Measurements from ENCODE around the gene NPAS3.

NPAS3 gene

GRCh38 chr14:33375196-33375595 is 436.5 kb downstream of the NPAS3 start:
- H3K27ac ChIP-seq (ENCODE audit: low read length) = no peak overlapping the region
- no peak overlapping the region for H3K9ac ChIP-seq (ENCODE audit: low read length)
- H3K4me1 ChIP-seq (ENCODE audit: control insufficient read depth, low read depth, low read length) = peaks cover 5% of the 10 kb centered on the region

GRCh38 chr14:33375786-33376185 is 437.1 kb downstream of the NPAS3 start:
- H3K4me1 ChIP-seq (ENCODE audit: control insufficient read depth, low read depth, low read length) = peaks cover 5% of the 10 kb centered on the region
- H3K9ac ChIP-seq (ENCODE audit: low read length) = no peak overlapping the region
- no peaks in the 10 kb centered on the region for H3K9me3 ChIP-seq (ENCODE audit: control insufficient read depth, low read depth, low read length)
- H3K36me3 ChIP-seq (ENCODE audit: control insufficient read depth, low read depth, low read length) = no peaks in the 10 kb centered on the region
- H3K4me3 ChIP-seq (ENCODE audit: low read length) = no peak overlapping the region
- no peaks in the 10 kb centered on the region for H3K27me3 ChIP-seq (ENCODE audit: control insufficient read depth, insufficient read depth, low read length)
- no peak overlapping the region for H3K27ac ChIP-seq (ENCODE audit: low read length)

More at GRCh38 chr14:33375196-33375595, 436.5 kb downstream of the NPAS3 start:
- H3K9me3 ChIP-seq (ENCODE audit: control insufficient read depth, low read depth, low read length) = no peaks in the 10 kb centered on the region
- no peaks in the 10 kb centered on the region for H3K27me3 ChIP-seq (ENCODE audit: control insufficient read depth, insufficient read depth, low read length)
- H3K4me3 ChIP-seq (ENCODE audit: low read length) = no peak overlapping the region
- H3K36me3 ChIP-seq (ENCODE audit: control insufficient read depth, low read depth, low read length) = no peaks in the 10 kb centered on the region

GRCh38 chr14:33376510-33376909 is 437.8 kb downstream of the NPAS3 start:
- Histone ChIP-seq H3K9me3 (ENCODE audit: control insufficient read depth, low read depth, low read length) (no peaks in the 10 kb centered on the region), H3K36me3 (ENCODE audit: control insufficient read depth, low read depth, low read length) (no peaks in the 10 kb centered on the region), H3K27ac (ENCODE audit: low read length) (no peak overlapping the region), H3K27me3 (ENCODE audit: control insufficient read depth, insufficient read depth, low read length) (no peaks in the 10 kb centered on the region), H3K4me1 (ENCODE audit: control insufficient read depth, low read depth, low read length) (peaks cover 5% of the 10 kb centered on the region), H3K4me3 (ENCODE audit: low read length) (no peak overlapping the region), H3K9ac (ENCODE audit: low read length) (no peak overlapping the region)

GRCh38 chr14:33377596-33378390 is 439.1 kb downstream of the NPAS3 start:
- H3K4me3 ChIP-seq (ENCODE audit: low read length) = no peak overlapping the region
- H3K36me3 ChIP-seq (ENCODE audit: control insufficient read depth, low read depth, low read length) = no peaks in the 10 kb centered on the region
- H3K9ac ChIP-seq (ENCODE audit: low read length) = no peak overlapping the region
- H3K4me1 ChIP-seq (ENCODE audit: control insufficient read depth, low read depth, low read length) = peaks cover 12% of the 10 kb centered on the region
- no peak overlapping the region for H3K27ac ChIP-seq (ENCODE audit: low read length)
- H3K27me3 ChIP-seq (ENCODE audit: control insufficient read depth, insufficient read depth, low read length) = no peaks in the 10 kb centered on the region
- H3K9me3 ChIP-seq (ENCODE audit: control insufficient read depth, low read depth, low read length) = no peaks in the 10 kb centered on the region

- Histone ChIP-seq H3K4me1 (ENCODE audit: control insufficient read depth, low read depth, low read length) (peaks cover 8% of the 10 kb centered on the region), H3K9me3 (ENCODE audit: control insufficient read depth, low read depth, low read length) (no peaks in the 10 kb centered on the region), H3K27ac (ENCODE audit: low read length) (no peak overlapping the region), H3K27me3 (ENCODE audit: control insufficient read depth, insufficient read depth, low read length) (no peaks in the 10 kb centered on the region), H3K9ac (ENCODE audit: low read length) (no peak overlapping the region), H3K4me3 (ENCODE audit: low read length) (no peak overlapping the region), H3K36me3 (ENCODE audit: control insufficient read depth, low read depth, low read length) (no peaks in the 10 kb centered on the region)
Measured at GRCh38 chr14:33381717-33382116, 443.0 kb downstream of the NPAS3 start.

- H3K4me3 ChIP-seq (ENCODE audit: low read length) = no peak overlapping the region
- H3K4me1 ChIP-seq (ENCODE audit: control insufficient read depth, low read depth, low read length) = peaks cover 8% of the 10 kb centered on the region
- no peak overlapping the region for H3K9ac ChIP-seq (ENCODE audit: low read length)
- H3K36me3 ChIP-seq (ENCODE audit: control insufficient read depth, low read depth, low read length) = no peaks in the 10 kb centered on the region
- H3K27me3 ChIP-seq (ENCODE audit: control insufficient read depth, insufficient read depth, low read length) = no peaks in the 10 kb centered on the region
- no peak overlapping the region for H3K27ac ChIP-seq (ENCODE audit: low read length)
- H3K9me3 ChIP-seq (ENCODE audit: control insufficient read depth, low read depth, low read length) = no peaks in the 10 kb centered on the region
Measured at GRCh38 chr14:33386140-33386539, 447.5 kb downstream of the NPAS3 start.

GRCh38 chr14:33386781-33387180 is 448.1 kb downstream of the NPAS3 start:
- peaks cover 5% of the 10 kb centered on the region for H3K4me1 ChIP-seq (ENCODE audit: control insufficient read depth, low read depth, low read length)
- no peak overlapping the region for H3K9ac ChIP-seq (ENCODE audit: low read length)
- no peak overlapping the region for H3K4me3 ChIP-seq (ENCODE audit: low read length)
- no peak overlapping the region for H3K27ac ChIP-seq (ENCODE audit: low read length)
- no peaks in the 10 kb centered on the region for H3K9me3 ChIP-seq (ENCODE audit: control insufficient read depth, low read depth, low read length)
- no peaks in the 10 kb centered on the region for H3K27me3 ChIP-seq (ENCODE audit: control insufficient read depth, insufficient read depth, low read length)
- H3K36me3 ChIP-seq (ENCODE audit: control insufficient read depth, low read depth, low read length) = no peaks in the 10 kb centered on the region

- Histone ChIP-seq H3K9me3 (ENCODE audit: control insufficient read depth, low read depth, low read length) (no peaks in the 10 kb centered on the region), H3K9ac (ENCODE audit: low read length) (no peak overlapping the region), H3K27ac (ENCODE audit: low read length) (no peak overlapping the region), H3K4me3 (ENCODE audit: low read length) (no peak overlapping the region), H3K27me3 (ENCODE audit: control insufficient read depth, insufficient read depth, low read length) (no peaks in the 10 kb centered on the region), H3K4me1 (ENCODE audit: control insufficient read depth, low read depth, low read length) (no peaks in the 10 kb centered on the region), H3K36me3 (ENCODE audit: control insufficient read depth, low read depth, low read length) (no peaks in the 10 kb centered on the region)
Measured at GRCh38 chr14:33390335-33390734, 451.7 kb downstream of the NPAS3 start.

- Histone ChIP-seq H3K27me3 (ENCODE audit: control insufficient read depth, insufficient read depth, low read length) (no peaks in the 10 kb centered on the region), H3K4me3 (ENCODE audit: low read length) (no peak overlapping the region), H3K9me3 (ENCODE audit: control insufficient read depth, low read depth, low read length) (no peaks in the 10 kb centered on the region), H3K4me1 (ENCODE audit: control insufficient read depth, low read depth, low read length) (no peaks in the 10 kb centered on the region), H3K9ac (ENCODE audit: low read length) (no peak overlapping the region), H3K36me3 (ENCODE audit: control insufficient read depth, low read depth, low read length) (no peaks in the 10 kb centered on the region), H3K27ac (ENCODE audit: low read length) (no peak overlapping the region)
Measured at GRCh38 chr14:33393231-33393894, 454.7 kb downstream of the NPAS3 start.

- Histone ChIP-seq H3K9ac (ENCODE audit: low read length) (no peak overlapping the region), H3K27me3 (ENCODE audit: control insufficient read depth, insufficient read depth, low read length) (no peaks in the 10 kb centered on the region), H3K36me3 (ENCODE audit: control insufficient read depth, low read depth, low read length) (no peaks in the 10 kb centered on the region), H3K4me1 (ENCODE audit: control insufficient read depth, low read depth, low read length) (no peaks in the 10 kb centered on the region), H3K27ac (ENCODE audit: low read length) (no peak overlapping the region), H3K4me3 (ENCODE audit: low read length) (no peak overlapping the region), H3K9me3 (ENCODE audit: control insufficient read depth, low read depth, low read length) (no peaks in the 10 kb centered on the region)
Measured at GRCh38 chr14:33393895-33394368, 455.3 kb downstream of the NPAS3 start.

- no peak overlapping the region for H3K9ac ChIP-seq (ENCODE audit: low read length)
- no peaks in the 10 kb centered on the region for H3K27me3 ChIP-seq (ENCODE audit: control insufficient read depth, insufficient read depth, low read length)
- H3K9me3 ChIP-seq (ENCODE audit: control insufficient read depth, low read depth, low read length) = peaks cover 27% of the 10 kb centered on the region
- no peak overlapping the region for H3K27ac ChIP-seq (ENCODE audit: low read length)
- no peak overlapping the region for H3K4me3 ChIP-seq (ENCODE audit: low read length)
- no peaks in the 10 kb centered on the region for H3K36me3 ChIP-seq (ENCODE audit: control insufficient read depth, low read depth, low read length)
- H3K4me1 ChIP-seq (ENCODE audit: control insufficient read depth, low read depth, low read length) = no peaks in the 10 kb centered on the region
Measured at GRCh38 chr14:33401311-33401710, 462.6 kb downstream of the NPAS3 start.

- no peaks in the 10 kb centered on the region for H3K27me3 ChIP-seq (ENCODE audit: control insufficient read depth, insufficient read depth, low read length)
- H3K9ac ChIP-seq (ENCODE audit: low read length) = no peak overlapping the region
- no peak overlapping the region for H3K4me3 ChIP-seq (ENCODE audit: low read length)
- H3K9me3 ChIP-seq (ENCODE audit: control insufficient read depth, low read depth, low read length) = peaks cover 33% of the 10 kb centered on the region
- H3K36me3 ChIP-seq (ENCODE audit: control insufficient read depth, low read depth, low read length) = no peaks in the 10 kb centered on the region
- H3K4me1 ChIP-seq (ENCODE audit: control insufficient read depth, low read depth, low read length) = no peaks in the 10 kb centered on the region
- no peak overlapping the region for H3K27ac ChIP-seq (ENCODE audit: low read length)
Measured at GRCh38 chr14:33402604-33403003, 463.9 kb downstream of the NPAS3 start.

Data from iPS-18a (cell line).